WTC11 (cell line): Measurements from ENCODE around the gene PAQR6. TPM values are rescaled to one million over a fixed set of nuclear protein-coding genes. Genes with fewer than 3 reads are reported as not detected.
A peak's percentile ranks its signal among the peaks of the same experiment; 100 is the strongest.

Experiments used
- ATAC-seq: fragments of 200-7000 bp; cut with Tn5 transposase; 2 replicates; pipeline ENCODE4 v1.10.0; 2021; ENCODE audit warnings: mild to moderate bottlenecking, moderate library complexity
- CTCF ChIA-PET: fragments of 300-600 bp; sonication (Branson Sonifier 250); formaldehyde crosslinking; loops from one replicate; lab custom pipeline; 2021; ENCODE audit warnings: antibody characterized with exemption; lab: Charles Lee
- POLR2A ChIA-PET: fragments of 350-600 bp; sonication (Branson Sonifier 250); formaldehyde crosslinking; loops from one replicate; lab custom pipeline; 2021; ENCODE audit warnings: antibody characterized with exemption; lab: Charles Lee
- DNase-seq: peaks from one replicate; pipeline ENCODE4 v3.0.0; 2021; ENCODE audit warnings: low spot score
- H3K27ac Mint-ChIP-seq: 2 replicates; pipeline ENCODE4 v1.8.0; 2021; ENCODE audit warnings: mixed read lengths
- H3K27me3 Mint-ChIP-seq: 2 replicates; pipeline ENCODE4 v1.8.0; 2021; ENCODE audit warnings: low read depth, mild to moderate bottlenecking, moderate library complexity, mixed read lengths
- H3K36me3 Mint-ChIP-seq: 2 replicates; pipeline ENCODE4 v1.8.0; 2021; ENCODE audit warnings: mixed read lengths
- H3K4me1 Mint-ChIP-seq: 2 replicates; pipeline ENCODE4 v1.8.0; 2022; ENCODE audit warnings: mixed read lengths
- H3K4me3 Mint-ChIP-seq: 2 replicates; pipeline ENCODE4 v1.8.0; 2021; ENCODE audit warnings: mild to moderate bottlenecking, moderate library complexity, mixed read lengths
- H3K9me3 Mint-ChIP-seq: 2 replicates; pipeline ENCODE4 v1.8.0; 2021; ENCODE audit warnings: mixed read lengths
- CREM ChIP-seq: sonication (generic); formaldehyde crosslinking; IDR thresholded peaks from 2 replicates; pipeline ENCODE4 v1.8.1; 2022; ENCODE audit warnings: mild to moderate bottlenecking, missing genetic modification reagents, moderate library complexity
- CTCF ChIP-seq: fragments of 200-600 bp; IDR thresholded peaks from 2 replicates; pipeline ENCODE4 v1.8.0; 2022; ENCODE audit warnings: antibody characterized with exemption
- ETV6 ChIP-seq: sonication (generic); formaldehyde crosslinking; IDR thresholded peaks from 2 replicates; pipeline ENCODE4 v1.8.1; 2022; ENCODE audit warnings: mild to moderate bottlenecking, missing genetic modification reagents
- FOXJ3 ChIP-seq: sonication (generic); formaldehyde crosslinking; IDR thresholded peaks from 2 replicates; pipeline ENCODE4 v1.9.0; 2021; ENCODE audit warnings: missing genetic modification reagents, mild to moderate bottlenecking, borderline replicate concordance
- FOXK1 ChIP-seq: sonication (generic); formaldehyde crosslinking; IDR thresholded peaks from 2 replicates; pipeline ENCODE4 v1.8.0; 2022; ENCODE audit warnings: mild to moderate bottlenecking, moderate library complexity, missing genetic modification reagents
- GABPB1 ChIP-seq: sonication (generic); formaldehyde crosslinking; IDR thresholded peaks from 2 replicates; pipeline ENCODE4 v1.8.1; 2023; ENCODE audit warnings: mild to moderate bottlenecking, missing genetic modification reagents
- HMGXB4 ChIP-seq: sonication (generic); formaldehyde crosslinking; IDR thresholded peaks from 2 replicates; pipeline ENCODE4 v1.8.1; 2023; ENCODE audit warnings: mild to moderate bottlenecking, moderate library complexity, missing genetic modification reagents
- NFATC4 ChIP-seq: fragments of 250-450 bp; sonication (Bioruptor Pico); IDR thresholded peaks from 2 replicates; pipeline ENCODE4 v1.9.0; 2021; ENCODE audit warnings: mild to moderate bottlenecking
- NFYB ChIP-seq: sonication (generic); formaldehyde crosslinking; conservative IDR thresholded peaks from 2 replicates; pipeline ENCODE4 v1.8.0; 2022; ENCODE audit warnings: low read depth, missing genetic modification reagents
- NR2C2 ChIP-seq: sonication (generic); formaldehyde crosslinking; IDR thresholded peaks from 2 replicates; pipeline ENCODE4 v1.8.0; 2022; ENCODE audit warnings: mild to moderate bottlenecking, missing genetic modification reagents
- PREB ChIP-seq: sonication (generic); formaldehyde crosslinking; IDR thresholded peaks from 2 replicates; pipeline ENCODE4 v1.8.1; 2022; ENCODE audit warnings: mild to moderate bottlenecking, missing genetic modification reagents, moderate library complexity, borderline replicate concordance
- PRRX2 ChIP-seq: fragments of 250-450 bp; sonication (Bioruptor Pico); IDR thresholded peaks from 2 replicates; pipeline ENCODE4 v1.8.0; 2021; ENCODE audit warnings: mild to moderate bottlenecking
- SP1 ChIP-seq: sonication (generic); formaldehyde crosslinking; conservative IDR thresholded peaks from 2 replicates; pipeline ENCODE4 v1.8.1; 2022; ENCODE audit warnings: missing genetic modification reagents
- TP53 ChIP-seq: sonication (generic); formaldehyde crosslinking; IDR thresholded peaks from 2 replicates; pipeline ENCODE4 v1.8.1; 2023; ENCODE audit warnings: mild to moderate bottlenecking, missing genetic modification reagents
- USF1 ChIP-seq: sonication (generic); formaldehyde crosslinking; IDR thresholded peaks from 2 replicates; pipeline ENCODE4 v1.8.0; 2022; ENCODE audit warnings: mild to moderate bottlenecking, missing genetic modification reagents
- ZNF121 ChIP-seq: sonication (generic); formaldehyde crosslinking; IDR thresholded peaks from 2 replicates; pipeline ENCODE4 v1.8.0; 2023; ENCODE audit warnings: missing genetic modification reagents
- ZNF263 ChIP-seq: sonication (generic); formaldehyde crosslinking; IDR thresholded peaks from 2 replicates; pipeline ENCODE4 v1.8.1; 2022; ENCODE audit warnings: low read depth, mild to moderate bottlenecking, moderate library complexity, missing genetic modification reagents
- ZNF281 ChIP-seq: sonication (generic); formaldehyde crosslinking; IDR thresholded peaks from 2 replicates; pipeline ENCODE4 v1.8.0; 2023; ENCODE audit warnings: mild to moderate bottlenecking, missing genetic modification reagents
- ZNF317 ChIP-seq: sonication (generic); formaldehyde crosslinking; IDR thresholded peaks from 2 replicates; pipeline ENCODE4 v1.8.1; 2023; ENCODE audit warnings: low read depth, mild to moderate bottlenecking, moderate library complexity, missing genetic modification reagents, borderline replicate concordance
- total RNA-seq: library from RNA; stranded (reverse); gene quantifications from 3 replicates; pipeline ENCODE4 v1.2.3, GENCODE V29; 2021

Gene PAQR6
- total RNA-seq, 1 experiment from 2014 or later, result 5.9 TPM

- ChIA-PET CTCF (interaction anchor here (0.6 to 2.6 kb wide), 23 partner anchors 10 to 209 kb away, joined by 3 to 29 read pairs (median 5); partner anchors contain the start of genes CCT3, PMF1, SEMA4A and SMG5), POLR2A (interaction anchor here (0.6 to 1.7 kb wide), 6 partner anchors 18 to 949 kb away, joined by 3 to 8 read pairs (median 4); partner anchors contain the start of gene PMF1)
- peaks cover 35% of the 10 kb centered on the region for H3K4me1 Mint-ChIP-seq
- H3K9me3 Mint-ChIP-seq, result peaks cover 14% of the 10 kb centered on the region
- no peaks in the 10 kb centered on the region for H3K27me3 Mint-ChIP-seq
- H3K27ac Mint-ChIP-seq, result peak within 1 kb of the TSS; percentile 98
- peak within 1 kb of the TSS; percentile 99 for H3K4me3 Mint-ChIP-seq
- TF ChIP-seq PRRX2 (CRISPR knock-in tag) (no peak), FOXK1 (CRISPR knock-in tag) (peak; percentile 81), NFATC4 (CRISPR knock-in tag) (no peak), ZNF317 (CRISPR knock-in tag) (no peak), HMGXB4 (CRISPR knock-in tag) (0 out of 2 replicates have a peak, but pooled peaks have one; percentile 21), NFYB (CRISPR knock-in tag) (peak; percentile 60), FOXJ3 (CRISPR knock-in tag) (no peak), USF1 (peak; percentile 30; the same call in 1 of the 2 replicates), SP1 (peak; percentile 96), CTCF (peak; percentile 37), NR2C2 (no peak), CREM (CRISPR knock-in tag) (peak; percentile 71; the same call in 1 of the 2 replicates), ETV6 (no peak), ZNF281 (CRISPR knock-in tag) (no peak), GABPB1 (CRISPR knock-in tag) (peak; percentile 11; the same call in 1 of the 2 replicates), ZNF263 (CRISPR knock-in tag) (no peak), TP53 (CRISPR knock-in tag) (no peak), PREB (CRISPR knock-in tag) (no peak), ZNF121 (CRISPR knock-in tag) (no peak)
- ATAC-seq (peak; percentile 98), DNase-seq (peak; percentile 97)
- H3K36me3 Mint-ChIP-seq, result peaks cover 11% of the 10 kb centered on the region
These were observed 54.2 kb downstream of the PAQR6 start, which contains the start of gene SLC25A44 for GRCh38 chr1:156193488-156194299. Gene SLC25A44, plus strand, starts transcription at chr1:156194104. Its CDS starts 5,744 bp downstream, at chr1:156199848.

Other genes with a start within 250 kb of the PAQR6 start
- gene SSR2, start 227.1 kb downstream of the PAQR6 start, total RNA-seq, result 172 to 175 TPM (median 174 TPM) in 3 replicates
- gene UBQLN4, start 194.3 kb downstream of the PAQR6 start, total RNA-seq, result 35.0 to 37.3 TPM (median 36.3 TPM) in 3 replicates
- gene LAMTOR2, start 193.3 kb downstream of the PAQR6 start, total RNA-seq, result 62.4 to 75.7 TPM (median 73.8 TPM) in 3 replicates
- gene RAB25, start 186.9 kb downstream of the PAQR6 start, total RNA-seq, result 61.9 to 82.8 TPM (median 82.5 TPM) in 3 replicates
- gene MEX3A, start 165.6 kb downstream of the PAQR6 start, total RNA-seq, result 66.3 to 79.1 TPM (median 70.6 TPM) in 3 replicates
- 40.7 to 68.8 TPM (median 46.2 TPM) in 3 replicates for gene LMNA, start 133.3 kb downstream of the PAQR6 start, total RNA-seq
- 6.9 to 12.4 TPM (median 8.7 TPM) in 3 replicates for gene SEMA4A, start 94.5 kb downstream of the PAQR6 start, total RNA-seq
- gene SLC25A44, start 54.0 kb downstream of the PAQR6 start, total RNA-seq, result 17.9 to 29.1 TPM (median 19.7 TPM) in 3 replicates
- 112 to 129 TPM (median 115 TPM) in 3 replicates for gene PMF1, start 35.0 kb downstream of the PAQR6 start, total RNA-seq
- gene BGLAP, start 5.9 kb downstream of the PAQR6 start, total RNA-seq, result 2.3 to 3.8 TPM (median 2.6 TPM) in 3 replicates
- gene SMG5, start 34.8 kb upstream of the PAQR6 start, total RNA-seq, result 87.7 to 109 TPM (median 91.1 TPM) in 3 replicates
- gene TMEM79, start 36.3 kb upstream of the PAQR6 start, total RNA-seq, result 2.2 to 2.7 TPM (median 2.4 TPM) in 3 replicates
- 53.7 to 60.3 TPM (median 58.7 TPM) in 3 replicates for gene GLMP, start 47.6 kb upstream of the PAQR6 start, total RNA-seq
- 0.39 TPM in 1 of 3 replicates, not detected in the others for gene VHLL, start 51.3 kb upstream of the PAQR6 start, total RNA-seq
- gene CCT3, start 90.2 kb upstream of the PAQR6 start, total RNA-seq, result 411 to 479 TPM (median 429 TPM) in 3 replicates
- 1.8 to 2.7 TPM (median 2.2 TPM) in 3 replicates for gene TSACC, start 90.5 kb upstream of the PAQR6 start, total RNA-seq
- gene RHBG, start 121.2 kb upstream of the PAQR6 start, total RNA-seq, result 1.7 to 2.3 TPM (median 1.9 TPM) in 3 replicates